ENCODE data around the gene POLN.

Gene POLN

DNA sequence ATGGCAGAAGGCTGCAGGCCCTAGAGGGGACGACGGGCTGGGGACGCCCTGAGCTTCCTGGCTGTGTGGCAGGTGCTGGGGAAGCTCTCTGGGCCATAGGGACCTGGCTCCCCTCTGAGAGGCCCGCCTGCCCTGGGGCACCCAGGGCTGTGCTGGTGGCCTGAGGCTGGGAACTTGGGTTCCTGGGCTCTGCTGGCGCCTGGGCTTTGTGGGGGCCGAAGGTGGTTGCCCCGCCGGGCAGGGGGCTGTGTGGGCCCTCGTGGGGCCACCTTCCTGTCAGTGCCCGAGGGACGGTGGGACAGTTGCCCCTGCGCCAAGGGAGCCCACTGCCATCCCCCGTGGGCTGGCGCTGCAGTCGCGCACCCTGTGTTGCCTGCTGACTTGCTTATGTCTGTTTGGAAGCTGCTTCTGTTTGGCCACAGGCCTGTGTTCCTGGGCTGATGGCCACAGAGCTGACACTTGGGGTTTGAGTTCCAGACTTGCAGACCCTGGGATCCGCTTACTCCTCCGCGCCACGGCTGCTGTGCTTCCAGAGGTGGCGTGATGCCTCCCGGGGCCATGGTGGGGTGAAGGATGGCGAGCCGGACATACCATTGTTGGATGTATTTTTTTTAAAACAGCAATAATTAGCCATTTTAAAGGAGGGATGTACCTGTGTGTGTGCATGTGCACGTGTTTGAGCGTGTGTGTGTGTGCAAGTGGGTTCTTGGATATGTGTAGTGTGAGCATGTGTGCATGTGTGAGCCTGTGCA, 174.3 kb downstream of the POLN start:
- DNase-seq: no peak

DNA sequence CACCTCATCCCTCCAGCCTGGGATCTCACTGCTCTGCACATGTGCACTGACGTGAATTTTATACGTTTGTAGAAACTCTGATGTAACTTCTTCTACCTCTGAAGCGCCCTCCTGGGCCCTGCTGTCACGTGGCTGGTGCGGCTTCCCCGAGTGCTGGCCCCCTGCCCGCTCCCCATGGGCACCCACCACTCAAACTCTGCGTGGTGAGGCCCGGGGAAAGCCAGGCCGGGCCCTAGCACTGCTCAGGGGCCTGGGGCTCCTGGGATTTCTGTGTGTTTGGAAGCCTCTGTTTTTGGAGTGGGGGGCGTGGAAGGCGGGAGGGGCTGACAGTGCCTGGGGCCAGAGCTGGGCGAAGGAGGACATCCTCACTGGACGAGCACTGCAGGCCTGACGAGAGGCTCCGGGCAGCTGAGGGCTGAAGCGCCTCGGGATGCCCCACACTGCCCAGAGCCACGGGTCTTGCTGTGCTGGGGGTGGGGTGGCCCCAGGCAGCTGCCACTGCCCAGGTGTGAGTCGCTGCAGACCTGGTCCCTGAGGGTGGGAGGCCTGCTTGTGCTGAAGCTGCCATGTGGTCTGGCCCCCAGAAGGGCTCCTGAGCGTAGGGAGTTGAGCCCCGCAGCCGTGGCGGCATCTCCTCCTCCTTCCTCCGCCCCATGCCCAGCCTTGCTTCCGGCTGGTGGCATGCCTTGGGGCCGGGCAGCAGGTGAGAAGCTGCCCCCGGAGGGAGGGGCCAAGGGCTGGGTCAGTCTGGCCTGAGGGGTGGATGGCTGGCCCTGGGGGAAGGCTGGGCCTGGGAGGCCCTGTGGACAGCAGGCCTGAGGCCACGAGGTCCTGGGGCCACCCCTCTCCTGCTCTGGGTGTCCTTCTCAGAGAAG, 175.1 kb downstream of the POLN start:
- no peak for DNase-seq

DNA sequence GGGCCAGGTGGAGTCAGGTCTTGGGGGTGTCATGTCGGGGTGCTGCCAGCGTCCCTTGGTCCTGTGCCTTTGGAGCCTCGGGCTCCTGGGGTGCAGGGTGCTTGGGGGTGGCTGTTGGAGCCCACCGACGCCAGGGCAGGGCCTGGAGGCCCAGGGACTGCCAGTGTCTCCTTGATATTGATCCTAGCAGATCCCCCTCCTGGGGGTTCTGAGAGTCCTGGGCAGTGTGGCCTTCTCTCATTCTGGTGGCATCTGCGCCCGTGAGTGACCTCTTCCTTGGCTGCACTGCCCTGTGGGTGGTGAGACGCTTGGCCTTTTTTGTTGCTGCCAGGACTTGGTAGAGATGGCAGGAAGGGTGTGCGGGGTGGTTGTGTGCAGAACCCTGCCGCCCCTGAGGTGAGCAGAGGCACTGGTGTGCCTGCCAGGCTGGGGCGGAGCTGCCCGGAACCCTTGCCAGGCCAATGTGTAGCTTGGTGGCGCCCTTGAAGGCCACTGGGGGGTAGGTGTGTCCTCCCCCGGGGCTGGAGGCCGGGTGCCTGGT, 175.8 kb downstream of the POLN start:
- no peak for DNase-seq

DNA sequence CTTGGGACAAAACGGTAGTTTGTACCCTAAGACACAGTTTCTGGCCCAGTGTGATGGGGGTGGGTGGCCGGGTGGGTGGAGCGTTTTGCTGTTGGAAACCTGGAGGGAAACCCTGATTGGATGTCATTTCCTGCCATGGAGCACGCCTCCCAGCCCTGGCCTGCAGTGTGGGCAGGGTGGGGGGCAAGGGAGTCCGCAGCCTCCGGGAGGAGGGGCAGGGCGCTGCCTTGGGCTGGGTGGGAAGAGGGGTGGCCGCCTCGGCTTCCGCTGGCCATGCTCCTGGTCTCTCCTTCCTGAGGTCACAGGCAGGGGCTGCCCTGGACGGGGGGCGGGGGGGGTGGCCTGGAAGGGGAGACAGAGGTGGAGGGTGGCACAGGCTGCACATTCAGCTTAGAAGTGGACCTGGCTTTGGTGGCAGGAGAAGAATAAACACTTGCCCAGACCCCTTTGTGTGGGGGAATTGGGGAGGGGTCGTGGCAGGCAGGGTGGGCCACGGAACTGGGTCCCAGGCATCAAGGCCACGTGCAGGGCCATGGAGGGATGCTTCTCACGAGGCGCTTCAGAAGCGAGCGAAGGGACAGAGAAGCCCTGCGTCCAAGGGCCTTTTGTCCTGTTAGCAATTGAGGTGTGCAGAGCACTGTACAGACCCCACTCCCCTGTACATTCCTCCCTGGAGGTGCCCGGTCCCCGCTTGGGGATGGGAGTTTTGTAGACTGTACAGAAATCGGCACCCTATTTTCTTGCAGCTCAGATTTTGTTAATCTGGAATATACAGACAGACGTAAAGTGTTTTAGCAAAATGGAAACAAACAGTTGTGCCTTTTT, 176.6 kb downstream of the POLN start:
- no peak for DNase-seq

DNA sequence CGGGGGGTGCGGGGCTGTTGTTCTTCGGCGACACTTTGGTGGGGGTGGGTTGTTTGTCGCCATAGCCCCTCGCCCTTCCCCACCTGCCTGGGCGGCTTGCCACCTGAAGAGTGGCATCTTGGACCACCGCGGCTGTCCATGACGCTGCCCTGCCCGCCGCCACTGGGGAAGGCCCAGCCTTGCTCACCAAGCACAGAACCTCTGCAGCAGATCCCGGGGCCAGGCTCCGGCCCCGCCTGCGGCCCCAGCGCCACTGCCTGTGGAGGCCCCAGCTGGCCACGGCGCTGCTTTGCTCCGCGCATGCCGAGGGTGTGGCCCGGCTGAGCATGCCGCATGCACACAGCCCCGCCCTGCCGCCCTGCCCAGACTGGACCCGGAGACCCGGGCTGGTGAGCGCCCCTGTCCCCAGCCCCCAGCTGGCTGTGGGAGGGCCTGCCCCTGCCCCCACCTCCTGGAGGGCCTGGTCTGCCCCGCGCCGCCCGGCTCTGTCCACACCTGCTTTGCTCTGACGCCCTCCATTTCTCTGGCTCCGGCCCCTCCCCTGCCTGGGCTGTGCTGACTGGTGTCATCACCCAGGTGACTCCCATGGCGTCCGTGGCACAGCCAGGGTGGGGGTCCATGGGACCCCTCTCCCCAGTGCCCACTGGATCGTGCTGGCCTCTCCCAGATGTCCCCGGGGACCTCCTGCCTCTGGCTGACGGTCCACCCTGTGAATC, 177.5 kb downstream of the POLN start:
- DNase-seq: no peak

DNA sequence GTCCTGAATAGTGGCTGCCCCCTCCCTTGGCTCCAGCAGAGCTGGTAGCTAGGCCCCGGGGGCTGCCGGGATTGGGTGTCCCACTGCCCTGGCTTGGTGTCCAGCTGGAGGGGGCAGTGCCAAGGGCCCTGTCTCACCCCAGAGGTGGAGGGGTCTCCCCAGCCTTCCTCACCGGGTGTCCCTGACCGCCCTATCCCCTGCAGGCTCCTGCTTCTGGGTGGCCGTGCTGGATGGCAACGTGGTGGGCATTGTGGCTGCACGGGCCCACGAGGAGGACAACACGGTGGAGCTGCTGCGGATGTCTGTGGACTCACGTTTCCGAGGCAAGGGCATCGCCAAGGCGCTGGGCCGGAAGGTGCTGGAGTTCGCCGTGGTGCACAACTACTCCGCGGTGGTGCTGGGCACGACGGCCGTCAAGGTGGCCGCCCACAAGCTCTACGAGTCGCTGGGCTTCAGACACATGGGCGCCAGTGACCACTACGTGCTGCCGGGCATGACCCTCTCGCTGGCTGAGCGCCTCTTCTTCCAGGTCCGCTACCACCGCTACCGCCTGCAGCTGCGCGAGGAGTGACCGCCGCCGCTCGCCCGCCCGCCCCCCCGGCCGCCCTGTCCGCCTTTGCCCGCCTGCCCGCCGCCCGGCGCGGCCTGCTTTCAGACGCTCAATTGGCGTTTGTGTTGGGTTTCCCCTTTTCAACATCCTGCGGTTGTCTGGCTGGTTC, 178.2 kb downstream of the POLN start:
- no peak for DNase-seq

DNA sequence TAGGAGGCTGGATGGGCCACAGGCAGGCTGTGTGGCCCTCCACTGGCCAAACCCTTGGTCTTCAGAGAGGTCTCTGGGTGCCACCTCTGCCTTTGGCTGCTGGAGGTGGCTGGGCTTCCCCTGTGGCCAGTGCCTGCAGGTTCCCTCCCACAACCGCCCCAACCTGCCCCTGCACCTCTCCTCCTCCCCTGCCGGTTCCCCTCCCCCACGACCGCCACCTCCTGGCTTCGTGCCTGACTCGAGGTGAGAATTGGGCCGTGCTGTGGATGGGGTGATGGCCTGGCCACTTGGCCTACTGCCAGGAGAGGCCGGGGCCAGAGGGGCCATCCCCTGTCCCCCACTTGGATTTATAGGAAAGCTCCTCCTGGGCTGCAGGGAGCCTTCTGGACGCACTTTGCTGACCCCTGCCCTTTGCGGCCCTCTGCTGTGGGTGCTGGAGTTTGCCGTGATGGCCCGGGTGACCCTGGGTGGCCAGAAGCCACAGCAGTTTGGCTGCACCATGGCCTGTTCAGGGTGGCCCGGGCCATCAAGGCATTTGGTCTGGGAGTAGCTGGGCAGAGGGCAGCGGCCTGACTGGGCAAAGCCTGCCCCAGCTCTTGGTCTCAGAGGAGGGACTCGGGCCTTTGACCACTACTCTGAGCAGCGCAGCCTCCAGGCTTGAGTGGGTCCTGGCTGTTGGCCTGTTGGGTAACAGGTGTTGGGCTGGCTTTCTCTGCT, 179.0 kb downstream of the POLN start:
- no peak for DNase-seq

DNA sequence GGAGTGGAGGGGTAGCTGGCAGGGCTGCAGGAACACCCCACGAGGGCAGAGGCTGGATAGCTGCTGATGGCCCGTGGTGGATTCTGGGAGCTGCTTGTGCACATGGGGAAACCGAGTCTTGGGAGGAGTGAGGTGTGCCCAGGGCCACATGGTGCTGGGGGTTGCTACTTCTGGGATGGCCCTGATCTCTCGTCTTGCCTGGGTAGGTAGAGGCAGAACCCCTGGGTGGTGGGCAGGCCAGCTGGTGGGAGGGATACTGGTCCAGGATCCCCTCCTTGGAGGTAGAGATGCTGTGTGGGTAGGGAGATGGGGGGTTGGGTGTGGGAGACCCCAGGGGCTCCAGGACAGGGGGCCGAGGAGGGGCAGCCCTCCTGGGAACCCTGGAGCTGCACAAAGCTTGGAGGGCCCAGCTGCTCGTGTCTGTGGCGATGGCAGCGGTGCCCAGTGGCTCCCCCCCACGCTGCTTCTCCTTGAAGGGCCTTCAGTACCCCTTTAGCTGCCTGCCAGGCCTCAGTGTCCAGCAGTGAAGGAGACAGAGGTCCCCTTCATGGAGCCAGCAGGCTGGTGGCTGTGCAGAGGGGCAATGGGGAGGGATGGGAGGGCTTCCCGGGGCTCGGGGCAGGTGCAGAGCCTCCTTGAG, 179.6 kb downstream of the POLN start:
- no peak for DNase-seq

DNA sequence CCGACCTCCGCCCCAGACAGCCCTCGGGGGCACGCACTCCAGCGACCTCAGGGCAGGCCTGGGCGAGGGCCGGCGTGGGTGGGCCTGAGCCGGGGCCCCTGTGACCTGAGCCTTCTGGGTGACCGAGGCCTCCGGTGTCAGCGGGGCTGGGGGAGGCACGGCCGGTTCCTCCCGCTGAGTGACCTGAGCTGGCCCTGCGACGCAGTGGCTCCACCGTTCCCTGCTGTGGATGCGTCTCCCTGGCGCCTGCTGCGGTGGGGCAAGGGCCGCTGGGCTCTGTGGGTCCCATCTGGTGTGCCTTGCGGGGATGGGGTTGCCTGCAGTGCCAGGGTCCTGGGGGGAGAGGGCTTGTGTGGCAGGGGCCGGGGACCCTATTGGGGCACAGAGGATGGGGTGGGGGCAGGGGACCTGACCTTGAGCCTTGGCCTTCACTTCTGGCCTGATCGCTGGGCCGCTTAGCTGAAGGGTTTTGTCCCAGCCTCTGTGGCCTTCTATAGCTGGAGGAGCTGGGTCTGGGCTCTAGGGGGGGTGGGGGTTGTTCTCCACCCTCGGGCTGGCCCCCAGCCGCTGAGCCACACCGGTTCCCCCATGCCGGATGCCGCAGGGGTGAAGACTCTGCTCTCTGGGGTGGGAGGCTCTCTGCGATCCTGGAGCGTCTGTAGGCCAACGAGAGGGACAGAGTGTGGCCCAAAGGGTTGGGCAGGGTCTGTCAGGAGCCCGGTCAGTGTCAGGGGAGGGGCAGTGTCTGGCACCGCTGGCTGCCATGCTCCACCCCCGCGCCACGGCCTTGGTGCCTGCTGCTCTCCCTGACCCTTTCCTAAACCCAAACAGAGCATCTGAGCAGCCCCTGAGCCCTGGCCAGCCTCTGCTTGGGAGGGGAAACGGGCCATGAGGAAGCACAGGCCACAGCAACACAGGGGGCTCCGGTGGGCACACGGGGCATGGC, 180.5 kb downstream of the POLN start:
- DNase-seq: no peak

DNA sequence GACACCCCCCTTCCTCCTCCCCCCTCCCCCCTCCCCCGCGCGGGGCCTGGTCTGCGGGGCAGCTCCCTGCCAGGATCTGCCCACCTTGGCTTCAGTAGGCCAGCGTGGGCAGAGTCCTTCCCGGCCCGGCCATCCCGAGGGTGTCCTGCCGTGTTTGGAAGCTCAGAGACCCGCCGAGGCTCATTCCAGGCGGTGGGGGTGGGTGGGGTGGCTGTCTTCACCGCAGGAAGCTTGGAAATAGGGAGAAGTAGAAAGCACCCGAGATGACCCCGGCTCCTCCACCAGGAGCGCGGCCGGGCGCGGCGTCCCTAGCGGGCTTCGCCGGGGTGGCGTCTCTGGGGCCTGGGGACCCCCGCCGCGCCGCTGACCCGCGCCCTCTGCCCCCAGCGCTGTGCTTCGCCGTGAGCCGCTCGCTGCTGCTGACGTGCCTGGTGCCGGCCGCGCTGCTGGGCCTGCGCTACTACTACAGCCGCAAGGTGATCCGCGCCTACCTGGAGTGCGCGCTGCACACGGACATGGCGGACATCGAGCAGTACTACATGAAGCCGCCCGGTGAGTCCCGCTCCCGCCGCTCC, 181.2 kb downstream of the POLN start:
- DNase-seq: no peak

DNA sequence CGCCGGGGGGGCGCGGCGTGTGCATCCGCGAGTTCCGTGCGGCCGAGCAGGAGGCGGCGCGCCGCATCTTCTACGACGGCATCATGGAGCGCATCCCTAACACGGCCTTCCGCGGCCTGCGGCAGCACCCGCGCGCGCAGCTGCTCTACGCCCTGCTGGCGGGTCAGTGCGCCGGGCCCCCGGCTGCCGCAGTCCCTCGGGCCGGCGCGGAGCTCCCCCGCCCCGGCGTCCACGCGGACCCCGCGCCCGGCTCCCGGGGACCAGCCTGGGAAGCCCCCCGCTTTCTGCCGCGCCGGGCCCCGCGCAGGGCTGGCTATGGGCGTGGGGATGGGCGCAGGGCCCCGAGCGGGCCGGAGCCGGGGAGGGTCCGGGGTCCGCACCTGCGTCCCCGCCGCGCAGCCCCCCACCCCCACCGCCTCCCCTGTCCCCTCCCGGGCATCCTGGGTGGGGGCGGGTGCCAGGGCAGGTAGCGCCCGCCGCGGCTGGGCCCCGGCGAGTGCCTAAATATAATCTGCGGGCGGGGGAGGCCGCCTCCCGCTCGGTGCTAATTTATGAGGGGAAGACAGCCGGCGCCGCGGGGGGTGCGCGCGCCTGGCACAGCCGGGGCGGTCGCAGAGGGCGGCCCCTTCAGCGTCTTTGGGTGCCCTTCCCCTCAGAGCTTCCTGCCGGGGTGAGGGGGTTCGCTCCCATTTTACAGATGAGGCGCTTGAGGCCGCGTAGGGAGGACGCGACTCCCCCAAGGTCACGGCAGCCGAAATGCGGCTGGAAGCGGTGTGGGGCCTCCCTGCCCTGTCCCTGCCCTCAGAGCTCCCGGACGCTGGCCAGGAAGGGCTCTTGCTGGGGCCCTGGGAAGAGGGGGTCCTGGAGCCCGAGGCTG, 182.0 kb downstream of the POLN start:
- DNase-seq: no peak

DNA sequence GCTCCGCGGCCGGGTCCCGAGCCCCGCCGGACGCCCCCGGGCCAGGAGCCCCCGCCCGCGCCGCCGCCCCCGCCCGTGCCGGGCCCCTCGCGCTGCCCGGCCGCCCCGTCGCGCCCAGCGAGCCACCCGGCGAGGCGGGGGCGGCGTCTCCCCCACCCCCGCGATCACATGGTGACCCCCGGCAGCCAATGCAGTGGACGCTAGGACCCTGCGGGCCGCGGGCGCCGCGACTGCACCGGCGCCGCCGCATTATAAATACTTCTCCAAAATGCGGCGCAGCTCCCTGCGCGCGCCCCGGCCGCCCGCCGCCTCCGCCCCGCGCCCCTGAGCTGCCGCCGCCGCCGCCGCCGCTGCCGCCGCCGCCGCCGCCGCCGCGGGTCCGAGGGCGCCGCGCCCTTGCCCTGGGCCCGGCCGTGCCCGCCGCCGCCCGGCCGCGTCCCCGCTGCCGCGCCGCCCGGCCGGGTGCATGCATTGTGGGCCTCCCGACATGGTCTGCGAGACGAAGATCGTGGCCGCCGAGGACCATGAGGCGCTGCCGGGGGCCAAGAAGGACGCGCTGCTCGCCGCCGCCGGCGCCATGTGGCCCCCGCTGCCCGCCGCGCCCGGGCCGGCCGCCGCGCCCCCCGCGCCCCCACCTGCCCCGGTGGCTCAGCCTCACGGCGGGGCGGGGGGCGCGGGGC, 182.7 kb downstream of the POLN start, which contains the start of gene NAT8L:
TSS of gene NAT8L (plus strand) at position 282 of the 680 bp plus-strand sequence. CDS start at position 467, 185 bp downstream.
- no peak for DNase-seq

DNA sequence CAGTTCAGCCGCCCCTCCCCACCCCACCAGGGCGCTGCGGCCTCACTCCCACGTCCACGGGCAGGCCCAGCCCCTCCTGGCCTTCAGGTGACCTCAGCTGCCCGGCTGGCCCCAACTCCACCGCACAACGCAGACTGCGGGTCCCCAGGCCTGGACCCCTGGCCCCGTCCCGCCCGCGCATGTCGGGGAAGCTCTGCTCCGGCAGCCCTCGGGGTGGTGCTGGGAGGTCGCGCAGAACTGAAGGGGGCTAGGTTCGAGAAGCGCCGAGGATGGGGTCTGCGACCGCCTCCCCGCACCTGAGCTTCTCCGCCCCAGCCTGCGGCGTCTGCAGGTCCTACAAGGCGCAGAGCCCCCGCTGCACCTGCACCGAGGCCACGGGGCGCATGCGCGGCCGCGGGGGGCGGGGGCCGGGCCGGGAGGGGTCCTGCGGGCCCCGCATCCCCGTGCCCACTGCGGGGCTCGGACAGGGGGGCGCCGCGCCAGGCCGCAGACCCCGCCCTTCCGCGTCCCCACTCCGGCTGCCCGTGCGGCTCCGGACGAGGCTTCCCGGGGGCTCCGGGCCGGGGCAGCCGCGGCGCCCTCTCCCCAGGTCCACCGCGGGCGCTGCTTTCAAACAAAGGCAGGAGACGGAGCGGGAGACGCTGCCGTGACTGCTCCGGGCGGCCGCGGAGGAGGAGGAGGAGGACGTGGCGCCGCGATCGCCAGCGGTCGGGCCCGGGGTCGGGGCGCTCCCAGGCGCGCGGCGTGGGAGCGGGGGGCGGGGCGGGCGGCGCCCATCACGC, 183.5 kb downstream of the POLN start:
- DNase-seq: no peak

DNA sequence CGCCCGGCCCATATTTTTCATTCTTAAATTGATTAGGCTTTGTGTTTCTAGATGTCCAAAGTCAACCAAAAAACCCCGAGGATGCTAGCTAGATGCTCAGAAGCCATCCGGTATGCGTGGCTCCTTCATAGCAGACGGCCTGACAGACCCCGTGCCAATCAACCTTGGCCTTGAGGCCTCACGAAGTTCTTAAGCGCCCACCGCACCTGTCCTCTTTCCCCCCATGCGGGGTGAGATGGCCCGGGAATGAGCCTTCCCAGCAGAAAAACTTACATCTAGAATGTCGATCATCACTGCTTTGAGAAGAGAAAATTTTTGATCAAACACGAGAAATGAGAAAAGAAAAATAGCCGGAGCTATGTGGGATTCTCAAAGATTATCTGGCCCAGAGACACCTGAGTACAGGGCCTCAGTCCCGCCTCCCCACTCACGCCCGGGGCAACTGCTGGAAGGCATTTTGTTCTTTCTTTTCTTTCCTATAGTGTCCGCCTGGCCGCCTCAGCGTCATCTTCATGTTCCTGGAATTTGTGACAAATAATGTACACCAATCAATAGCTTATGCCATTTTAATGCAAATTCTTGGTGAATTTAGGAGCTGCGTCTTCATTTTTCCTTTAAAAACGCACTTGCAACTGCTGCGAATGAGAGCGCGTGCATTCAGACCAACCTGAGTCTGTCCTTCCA, 184.4 kb downstream of the POLN start:
- DNase-seq: no peak

DNA sequence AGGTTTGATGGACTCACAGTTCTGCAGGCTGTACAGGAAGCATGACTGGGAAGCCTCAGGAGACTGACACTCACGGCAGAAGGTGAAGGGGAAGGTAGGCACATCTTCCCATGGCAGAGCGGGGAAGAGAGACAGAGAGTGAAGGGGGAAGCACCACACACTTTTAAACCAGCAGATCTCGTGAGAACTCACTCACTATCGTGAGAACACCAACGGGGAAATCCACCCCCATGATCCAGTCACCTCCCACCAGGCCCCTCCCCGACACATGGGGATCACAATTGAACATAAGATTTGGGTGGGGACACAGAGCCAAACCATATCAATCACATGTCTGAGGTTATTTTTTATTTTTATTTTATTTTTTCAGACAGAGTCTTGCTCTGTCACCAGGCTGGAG, 187.7 kb downstream of the POLN start:
- DNase-seq: no peak

DNA sequence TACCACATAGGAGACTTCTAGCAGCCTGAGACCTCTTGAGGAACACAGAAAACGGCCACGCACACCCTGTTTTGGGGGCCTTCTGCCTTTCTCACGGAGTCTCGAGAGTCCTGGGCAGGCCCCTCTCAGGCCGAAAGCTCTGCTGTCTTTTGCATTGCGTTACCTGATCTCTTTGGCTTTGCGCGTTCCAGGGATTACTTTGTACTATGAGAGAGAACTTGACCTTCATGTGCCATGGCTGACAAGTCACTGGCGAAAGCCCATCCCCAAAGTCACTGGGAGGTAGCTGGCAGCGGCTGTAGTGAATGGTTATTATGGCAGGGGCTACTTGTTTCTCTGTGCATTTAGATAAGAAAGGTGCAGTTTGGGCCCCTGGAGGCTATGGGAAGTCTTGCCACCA, 190.8 kb downstream of the POLN start:
- DNase-seq: no peak

Data from DMS79 (cell line).